ENCODE results near the gene FUZ. TPM values are rescaled to one million over a fixed set of nuclear protein-coding genes. Genes with fewer than 3 reads are reported as not detected.
A peak's percentile ranks its signal among the peaks of the same experiment; 100 is the strongest.

Gene FUZ
- total RNA-seq, 1 experiment from 2014 or later: 10.9 TPM

GRCh38 chr19:49818649-49819370 is 5.7 kb upstream of the FUZ start:
- Histone ChIP-seq H3K27me3 (ENCODE audit: low read length) (no peaks in the 10 kb centered on the region), H4K20me1 (ENCODE audit: low read length) (no peaks in the 10 kb centered on the region), H3K4me1 (ENCODE audit: insufficient read depth, low read length) (peaks cover 17% of the 10 kb centered on the region), H3K27ac (ENCODE audit: low read length) (0 out of 2 replicates have a peak overlapping the region, but pooled peaks have one; percentile 58), H2AFZ (ENCODE audit: low read length) (peak overlapping the region; percentile 95), H3K9me3 (ENCODE audit: low read length) (no peaks in the 10 kb centered on the region), H3K9me2 (replicated peaks; ENCODE audit: low read length) (no peaks in the 10 kb centered on the region), H3K4me2 (ENCODE audit: low read length) (peak overlapping the region; percentile 86), H3F3A (ENCODE audit: low read length, unreplicated experiment) (peaks cover 5% of the 10 kb centered on the region), H3K9ac (ENCODE audit: low read length) (peak overlapping the region; percentile 82), H3K4me3 (ENCODE audit: low read length) (peak overlapping the region; percentile 79), H3K79me2 (ENCODE audit: low read length) (peaks cover 31% of the 10 kb centered on the region), H3K36me3 (ENCODE audit: low read depth, low read length) (peaks cover 3% of the 10 kb centered on the region; the same call in 1 of the 2 replicates)
- CTCF ChIA-PET: interaction anchor here (0.6 to 1.0 kb wide), 2 partner anchors 9 to 33 kb away, joined by 3 to 7 read pairs; no protein-coding TSS in a partner anchor
- BruUV-seq (replicated peaks): no TSS peak
- TF ChIP-seq CTCF (conservative IDR thresholded peaks at IDR 0.05; ENCODE audit: low read depth, low read length) (no peak), EZH2phosphoT487 (IDR thresholded peaks at IDR 0.05; ENCODE audit: borderline replicate concordance, low read length) (no peak), EZH2 (IDR thresholded peaks at IDR 0.05; ENCODE audit: low read length, unreplicated experiment) (no peak)
- ATAC-seq: no peak
- intact Hi-C loops (cut with micrococcal nuclease): loop anchor here (1.0 to 5.0 kb wide), 3 partner anchors 31 to 67 kb away; partner anchors contain the start of gene PNKP
- no peak for DNase-seq
- POLR2A ChIA-PET (ENCODE audit: unreplicated experiment): no interaction called here

- H4K20me1 ChIP-seq (ENCODE audit: low read length): no peaks in the 10 kb centered on the region
- ChIA-PET CTCF (no interaction called here), POLR2A (ENCODE audit: unreplicated experiment) (interaction anchor here (0.5 to 0.6 kb wide), 2 partner anchors 33 to 40 kb away, joined by 3 to 5 read pairs; no protein-coding TSS in a partner anchor)
- no peak for TF ChIP-seq CTCF (conservative IDR thresholded peaks at IDR 0.05; ENCODE audit: low read depth, low read length)
- H3K9me3 ChIP-seq (ENCODE audit: low read length): no peaks in the 10 kb centered on the region
- no peaks in the 10 kb centered on the region for H3K9me2 ChIP-seq (replicated peaks; ENCODE audit: low read length)
- peaks cover 31% of the 10 kb centered on the region for H3K79me2 ChIP-seq (ENCODE audit: low read length)
- H2AFZ ChIP-seq (ENCODE audit: low read length): peak within 1 kb of the TSS; percentile 95
- peak within 1 kb of the TSS; percentile 82 for H3K9ac ChIP-seq (ENCODE audit: low read length)
- H3K4me2 ChIP-seq (ENCODE audit: low read length): peak within 1 kb of the TSS; percentile 86
- intact Hi-C loops (cut with micrococcal nuclease): loop anchor here (1.0 to 5.0 kb wide), 5 partner anchors 32 to 66 kb away; partner anchors contain the start of genes AKT1S1, PNKP and TBC1D17
- no peaks in the 10 kb centered on the region for H3K27me3 ChIP-seq (ENCODE audit: low read length)
- peaks cover 6% of the 10 kb centered on the region for H3F3A ChIP-seq (ENCODE audit: low read length, unreplicated experiment)
- peaks cover 19% of the 10 kb centered on the region for H3K4me1 ChIP-seq (ENCODE audit: insufficient read depth, low read length)
- no TSS peak for BruUV-seq (replicated peaks)
- peak; percentile 85 for DNase-seq
- ATAC-seq: peak; percentile 72
- peaks cover 3% of the 10 kb centered on the region; the same call in 1 of the 2 replicates for H3K36me3 ChIP-seq (ENCODE audit: low read depth, low read length)
- peak within 1 kb of the TSS; percentile 58 for H3K27ac ChIP-seq (ENCODE audit: low read length)
- peak within 1 kb of the TSS; percentile 79 for H3K4me3 ChIP-seq (ENCODE audit: low read length)
These were observed 5.0 kb upstream of the FUZ start, which contains the start of gene MED25 for GRCh38 chr19:49817964-49818648. Gene MED25, plus strand, starts transcription at chr19:49818289. Its CDS starts 53 bp downstream, at chr19:49818342.

Measured in PC-3 (cell line).